ENCODE measurements around the gene LRPAP1. TPM values are rescaled to one million over a fixed set of nuclear protein-coding genes. Genes with fewer than 3 reads are reported as not detected.
A peak's percentile ranks its signal among the peaks of the same experiment; 100 is the strongest.
"Not testable (repeated sequence)": the region's sequence is repeated elsewhere in the genome, so short reads cannot be mapped to it uniquely, and the experiment has no call there.

LRPAP1 gene, protein sequence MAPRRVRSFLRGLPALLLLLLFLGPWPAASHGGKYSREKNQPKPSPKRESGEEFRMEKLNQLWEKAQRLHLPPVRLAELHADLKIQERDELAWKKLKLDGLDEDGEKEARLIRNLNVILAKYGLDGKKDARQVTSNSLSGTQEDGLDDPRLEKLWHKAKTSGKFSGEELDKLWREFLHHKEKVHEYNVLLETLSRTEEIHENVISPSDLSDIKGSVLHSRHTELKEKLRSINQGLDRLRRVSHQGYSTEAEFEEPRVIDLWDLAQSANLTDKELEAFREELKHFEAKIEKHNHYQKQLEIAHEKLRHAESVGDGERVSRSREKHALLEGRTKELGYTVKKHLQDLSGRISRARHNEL
- polyA plus RNA-seq (117 to 175 TPM (median 121 TPM) in 3 replicates), polyA minus RNA-seq (34.3 to 63.2 TPM (median 52.8 TPM) in 3 replicates)
- polyA plus RNA-seq (2011; ENCODE audit: low read depth), result 376 TPM
- polyA plus RNA-seq (2011; cell fraction: cytosol; rRNA removed), result 67.6 and 108 TPM in 2 replicates
- polyA plus RNA-seq (2011; cell fraction: nucleus; rRNA removed), result 217 and 255 TPM in 2 replicates
- polyA plus RNA-seq (2012; ENCODE audit: low replicate concordance), result 120 and 187 TPM in 2 replicates
- polyA minus RNA-seq (2011; cell fraction: cytosol; rRNA and poly(A)+ RNA removed), result 123 TPM
- polyA minus RNA-seq (2011; cell fraction: nucleus; rRNA and poly(A)+ RNA removed), result 112 and 167 TPM in 2 replicates

DNA sequence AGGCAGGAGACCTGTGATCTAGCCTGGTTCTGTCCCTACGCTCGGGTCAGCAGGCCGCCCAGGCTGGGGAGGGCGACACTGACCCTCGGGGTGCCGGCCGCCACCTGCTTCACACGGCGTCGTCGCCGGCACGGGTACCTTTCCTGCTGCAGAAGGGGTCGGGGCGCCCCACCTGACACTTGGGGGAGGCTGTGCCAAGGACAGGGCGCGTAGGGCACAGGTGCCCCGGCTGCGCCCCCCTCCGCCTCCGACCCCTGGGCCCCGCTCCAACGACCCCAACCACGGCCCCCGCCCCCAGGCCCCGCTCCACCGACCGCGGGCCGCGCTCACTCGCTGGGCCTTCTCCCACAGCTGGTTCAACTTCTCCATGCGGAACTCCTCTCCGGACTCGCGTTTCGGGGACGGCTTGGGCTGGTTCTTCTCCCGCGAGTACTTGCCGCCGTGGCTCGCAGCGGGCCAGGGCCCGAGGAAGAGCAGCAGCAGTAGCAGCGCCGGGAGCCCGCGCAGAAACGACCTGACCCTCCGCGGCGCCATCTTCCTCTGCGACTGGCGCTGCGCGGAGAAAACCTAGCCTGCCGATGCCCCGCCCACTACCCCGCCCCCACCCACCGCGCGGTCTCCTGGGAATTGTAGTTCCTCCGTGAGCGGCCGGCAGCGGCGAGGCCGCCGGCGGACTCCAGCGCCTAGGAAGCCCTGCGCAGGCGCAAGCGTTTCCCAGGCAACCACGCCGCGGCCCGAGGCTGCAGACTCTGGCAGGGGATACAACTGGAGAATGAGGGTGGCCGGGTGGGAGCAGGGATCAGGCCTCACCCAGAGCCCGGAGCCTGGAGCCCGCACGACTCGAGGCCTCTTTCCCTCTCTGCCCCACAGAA is at the start of gene LRPAP1:
LRPAP1 (minus strand) TSS at position 544 of the 872 bp plus-strand sequence; CDS start at position 534, 10 bp downstream.
- Histone ChIP-seq H3K79me2 (ENCODE audit: control insufficient read depth, insufficient read depth, low read length) (peaks cover 45% of the 10 kb centered on the region), H3K9me1 (ENCODE audit: control insufficient read depth, extremely low read depth, insufficient read depth, low read length) (no peaks in the 10 kb centered on the region), H4K20me1 (ENCODE audit: control insufficient read depth, extremely low read depth, insufficient read depth, low read length) (peaks cover 15% of the 10 kb centered on the region), H3K27me3 (ENCODE audit: control insufficient read depth, extremely low read depth, insufficient read depth, low read length) (no peaks in the 10 kb centered on the region), H3K9me3 (ENCODE audit: control insufficient read depth, low read depth, low read length) (no peaks in the 10 kb centered on the region), H3K27ac (ENCODE audit: control insufficient read depth, insufficient read depth, low read length) (peak within 1 kb of the TSS; percentile 53), H3K4me3 (ENCODE audit: control insufficient read depth in 2 of 3, extremely low read depth in 1 of 3, insufficient read depth in 2 of 3, low read depth in 1 of 3, low read length in 3 of 3) (peak within 1 kb of the TSS; percentile 63 to 92 (median 78)), H3K4me2 (ENCODE audit: control insufficient read depth, extremely low read depth, insufficient read depth, low read depth, low read length) (peak within 1 kb of the TSS; percentile 94), H3K4me1 (ENCODE audit: control insufficient read depth, extremely low read depth, insufficient read depth, low read length) (peaks cover 9% of the 10 kb centered on the region), H3K9ac (ENCODE audit: control insufficient read depth, extremely low read depth, insufficient read depth, low read length) (peak within 1 kb of the TSS; percentile 77), H2AFZ (ENCODE audit: control insufficient read depth, low read length) (peak within 1 kb of the TSS; percentile 88), H3K36me3 (ENCODE audit: control insufficient read depth in 2 of 2, extremely low read depth in 1 of 2, insufficient read depth in 2 of 2, low read length in 2 of 2) (peaks cover 12% of the 10 kb centered on the region in 2 experiments)
- no peak for FAIRE-seq
- dilution Hi-C loops (cut with MboI; ENCODE audit: extremely low pct_ligation_motif_present, low sequenced_read_pairs), result no loop called here
- TF ChIP-seq, protein P1, sequence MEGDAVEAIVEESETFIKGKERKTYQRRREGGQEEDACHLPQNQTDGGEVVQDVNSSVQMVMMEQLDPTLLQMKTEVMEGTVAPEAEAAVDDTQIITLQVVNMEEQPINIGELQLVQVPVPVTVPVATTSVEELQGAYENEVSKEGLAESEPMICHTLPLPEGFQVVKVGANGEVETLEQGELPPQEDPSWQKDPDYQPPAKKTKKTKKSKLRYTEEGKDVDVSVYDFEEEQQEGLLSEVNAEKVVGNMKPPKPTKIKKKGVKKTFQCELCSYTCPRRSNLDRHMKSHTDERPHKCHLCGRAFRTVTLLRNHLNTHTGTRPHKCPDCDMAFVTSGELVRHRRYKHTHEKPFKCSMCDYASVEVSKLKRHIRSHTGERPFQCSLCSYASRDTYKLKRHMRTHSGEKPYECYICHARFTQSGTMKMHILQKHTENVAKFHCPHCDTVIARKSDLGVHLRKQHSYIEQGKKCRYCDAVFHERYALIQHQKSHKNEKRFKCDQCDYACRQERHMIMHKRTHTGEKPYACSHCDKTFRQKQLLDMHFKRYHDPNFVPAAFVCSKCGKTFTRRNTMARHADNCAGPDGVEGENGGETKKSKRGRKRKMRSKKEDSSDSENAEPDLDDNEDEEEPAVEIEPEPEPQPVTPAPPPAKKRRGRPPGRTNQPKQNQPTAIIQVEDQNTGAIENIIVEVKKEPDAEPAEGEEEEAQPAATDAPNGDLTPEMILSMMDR (optimal IDR thresholded peaks at IDR 0.05 in 1 of 3, IDR thresholded peaks at IDR 0.05 in 1 of 3, conservative IDR thresholded peaks at IDR 0.05 in 1 of 3; ENCODE audit: extremely low read depth in 1 of 3, insufficient read depth in 2 of 3, low read length in 3 of 3), result no peak
- no peak for TF ChIP-seq EZH2 (IDR thresholded peaks at IDR 0.05; ENCODE audit: low read length)
- DNase-seq (ENCODE audit: low read depth, low spot score), result peak; percentile 23

DNA sequence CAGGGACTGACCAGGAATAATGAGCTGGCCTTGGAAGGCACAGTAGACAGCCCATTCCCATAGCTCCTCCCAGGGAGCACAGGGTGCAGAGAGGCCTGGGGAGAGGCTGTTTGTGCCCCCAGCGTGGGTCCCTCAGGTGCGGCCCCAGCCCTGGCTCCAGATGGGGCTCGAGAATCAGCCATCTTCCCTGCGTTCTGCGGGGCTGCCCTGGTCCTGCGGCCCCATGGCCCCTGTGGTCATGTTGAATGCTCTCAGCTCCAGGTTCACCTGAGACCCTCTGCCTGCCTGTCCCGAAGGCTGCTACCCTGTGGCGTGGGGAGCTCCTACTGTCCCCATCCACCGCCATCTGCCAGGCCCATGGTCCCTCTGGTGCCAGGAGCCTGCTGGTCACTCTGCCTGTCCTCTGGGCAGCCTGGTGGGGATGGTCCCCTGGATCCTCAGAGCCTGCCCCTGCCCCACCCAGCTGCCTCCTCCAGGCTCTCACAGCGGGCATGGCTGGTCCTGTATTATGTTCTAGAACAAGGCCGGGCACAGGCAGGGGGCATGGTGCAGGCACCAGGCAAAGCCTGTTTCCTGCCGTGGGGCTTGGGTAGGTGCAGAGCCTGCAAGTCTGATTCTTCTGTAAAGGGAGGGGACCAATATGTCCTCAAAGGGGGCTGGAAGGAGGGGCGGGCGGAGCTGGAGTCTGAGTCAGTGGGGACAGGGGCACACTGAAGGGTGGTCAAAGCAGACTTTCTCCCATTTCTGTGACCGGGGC is 49.3 kb upstream of the LRPAP1 start:
- H3K9ac ChIP-seq (ENCODE audit: control insufficient read depth, extremely low read depth, insufficient read depth, low read length); H3K36me3 ChIP-seq (ENCODE audit: control insufficient read depth in 2 of 2, extremely low read depth in 1 of 2, insufficient read depth in 2 of 2, low read length in 2 of 2); H3K9me1 ChIP-seq (ENCODE audit: control insufficient read depth, extremely low read depth, insufficient read depth, low read length); H3K27ac ChIP-seq (ENCODE audit: control insufficient read depth, insufficient read depth, low read length); H2AFZ ChIP-seq (ENCODE audit: control insufficient read depth, low read length); H3K27me3 ChIP-seq (ENCODE audit: control insufficient read depth, extremely low read depth, insufficient read depth, low read length); dilution Hi-C loops (cut with MboI; ENCODE audit: extremely low pct_ligation_motif_present, low sequenced_read_pairs); DNase-seq (ENCODE audit: low read depth, low spot score); H3K79me2 ChIP-seq (ENCODE audit: control insufficient read depth, insufficient read depth, low read length); H3K4me3 ChIP-seq (ENCODE audit: control insufficient read depth in 2 of 3, extremely low read depth in 1 of 3, insufficient read depth in 2 of 3, low read depth in 1 of 3, low read length in 3 of 3); H3K9me3 ChIP-seq (ENCODE audit: control insufficient read depth, low read depth, low read length); H4K20me1 ChIP-seq (ENCODE audit: control insufficient read depth, extremely low read depth, insufficient read depth, low read length); H3K4me2 ChIP-seq (ENCODE audit: control insufficient read depth, extremely low read depth, insufficient read depth, low read depth, low read length); H3K4me1 ChIP-seq (ENCODE audit: control insufficient read depth, extremely low read depth, insufficient read depth, low read length); FAIRE-seq: not testable (repeated sequence)

DNA sequence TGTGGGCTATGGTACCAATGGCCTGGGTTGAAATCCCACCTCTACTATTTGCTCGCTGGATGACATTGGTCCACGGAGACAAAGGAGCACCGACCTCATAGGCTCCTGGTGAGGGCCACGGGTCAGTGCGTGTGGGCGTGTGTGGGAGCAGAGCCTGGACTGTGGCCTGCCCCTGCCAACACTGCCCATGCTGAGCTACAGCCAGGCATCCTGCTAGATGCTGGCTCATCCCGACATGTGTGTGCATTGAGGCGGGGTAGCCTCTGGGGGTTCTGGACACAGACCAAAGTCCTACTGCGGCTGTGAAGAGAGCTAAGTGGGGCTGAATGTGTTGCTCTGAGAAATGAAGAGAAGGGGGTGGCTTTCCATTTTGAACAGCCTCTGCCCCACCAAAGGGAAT is 48.6 kb upstream of the LRPAP1 start:
- H3K9me1 ChIP-seq (ENCODE audit: control insufficient read depth, extremely low read depth, insufficient read depth, low read length); H3K9me3 ChIP-seq (ENCODE audit: control insufficient read depth, low read depth, low read length); H3K4me1 ChIP-seq (ENCODE audit: control insufficient read depth, extremely low read depth, insufficient read depth, low read length); dilution Hi-C loops (cut with MboI; ENCODE audit: extremely low pct_ligation_motif_present, low sequenced_read_pairs); H3K4me2 ChIP-seq (ENCODE audit: control insufficient read depth, extremely low read depth, insufficient read depth, low read depth, low read length); FAIRE-seq; H3K79me2 ChIP-seq (ENCODE audit: control insufficient read depth, insufficient read depth, low read length); H3K9ac ChIP-seq (ENCODE audit: control insufficient read depth, extremely low read depth, insufficient read depth, low read length); H3K27ac ChIP-seq (ENCODE audit: control insufficient read depth, insufficient read depth, low read length); H3K4me3 ChIP-seq (ENCODE audit: control insufficient read depth in 2 of 3, extremely low read depth in 1 of 3, insufficient read depth in 2 of 3, low read depth in 1 of 3, low read length in 3 of 3); DNase-seq (ENCODE audit: low read depth, low spot score); H2AFZ ChIP-seq (ENCODE audit: control insufficient read depth, low read length); H4K20me1 ChIP-seq (ENCODE audit: control insufficient read depth, extremely low read depth, insufficient read depth, low read length); H3K27me3 ChIP-seq (ENCODE audit: control insufficient read depth, extremely low read depth, insufficient read depth, low read length); H3K36me3 ChIP-seq (ENCODE audit: control insufficient read depth in 2 of 2, extremely low read depth in 1 of 2, insufficient read depth in 2 of 2, low read length in 2 of 2): not testable (repeated sequence)

Data from keratinocyte (primary cell).